Astrocyte of the hippocampus (primary cell): ENCODE data around the gene R3HDM1.
"Not testable (repeated sequence)": the region's sequence is repeated elsewhere in the genome, so short reads cannot be mapped to it uniquely, and the experiment has no call there.

Source experiments
- DNase-seq: peaks from one replicate; pipeline ENCODE4 v3.0.0; 2011; ENCODE audit warnings: low read depth, low spot score

R3HDM1 gene

GRCh38 chr2:135531231-135532197, at the start of gene R3HDM1:
Gene R3HDM1 (plus strand): TSS chr2:135531484. CDS start chr2:135604846, 73,362 bp downstream.
- DNase-seq, result peak; percentile 100

GRCh38 chr2:135485441-135485840, 45.8 kb upstream of the R3HDM1 start:
- DNase-seq, result no peak

- peak; percentile 20 for DNase-seq
Observed at GRCh38 chr2:135490376-135490775, 40.9 kb upstream of the R3HDM1 start.

- DNase-seq, result no peak
Observed at GRCh38 chr2:135494503-135494902, 36.8 kb upstream of the R3HDM1 start.

- no peak for DNase-seq
Observed at GRCh38 chr2:135494917-135495316, 36.4 kb upstream of the R3HDM1 start.

GRCh38 chr2:135498588-135498987, 32.7 kb upstream of the R3HDM1 start:
- not testable (repeated sequence) for DNase-seq

GRCh38 chr2:135504811-135505210, 26.5 kb upstream of the R3HDM1 start:
- no peak for DNase-seq

GRCh38 chr2:135510577-135510976, 20.7 kb upstream of the R3HDM1 start:
- no peak for DNase-seq

GRCh38 chr2:135512099-135512498, 19.2 kb upstream of the R3HDM1 start:
- DNase-seq, result no peak

GRCh38 chr2:135525786-135526185, 5.5 kb upstream of the R3HDM1 start:
- DNase-seq, result no peak

- DNase-seq, result no peak
Observed at GRCh38 chr2:135528006-135528405, 3.3 kb upstream of the R3HDM1 start.

- peak; percentile 99 for DNase-seq
Observed at GRCh38 chr2:135530313-135531230, 712 bp upstream of the R3HDM1 start, which contains the start of gene ZRANB3. Gene ZRANB3 (minus strand): TSS chr2:135531218.

- no peak for DNase-seq
Observed at GRCh38 chr2:135532581-135532980, 1.3 kb downstream of the R3HDM1 start.

- DNase-seq, result not testable (repeated sequence)
Observed at GRCh38 chr2:135533545-135533944, 2.3 kb downstream of the R3HDM1 start.

- no peak for DNase-seq
Observed at GRCh38 chr2:135546436-135546835, 15.2 kb downstream of the R3HDM1 start.

- no peak for DNase-seq
Observed at GRCh38 chr2:135547311-135547710, 16.0 kb downstream of the R3HDM1 start.

GRCh38 chr2:135551356-135551755, 20.1 kb downstream of the R3HDM1 start:
- DNase-seq, result no peak

GRCh38 chr2:135552887-135553286, 21.6 kb downstream of the R3HDM1 start:
- no peak for DNase-seq

GRCh38 chr2:135555311-135555710, 24.0 kb downstream of the R3HDM1 start:
- DNase-seq, result no peak

- DNase-seq, result no peak
Observed at GRCh38 chr2:135557530-135557929, 26.2 kb downstream of the R3HDM1 start.

GRCh38 chr2:135561925-135562324, 30.6 kb downstream of the R3HDM1 start:
- no peak for DNase-seq

- DNase-seq, result peak; percentile 2
Observed at GRCh38 chr2:135563793-135564192, 32.5 kb downstream of the R3HDM1 start.
